Measurements from ENCODE around the gene PHTF2. TPM values are rescaled to one million over a fixed set of nuclear protein-coding genes. Genes with fewer than 3 reads are reported as not detected.

Gene PHTF2
- polyA plus RNA-seq, 3 donors = 10.1 to 34.3 (median 10.3) TPM

- peaks cover 10% of the 10 kb centered on the region for H3K4me1 Mint-ChIP-seq
- no peak overlapping the region for H3K4me3 Mint-ChIP-seq
- Histone ChIP-seq H3K9me3 (replicated peaks in 1 of 2; ENCODE audit: control insufficient read depth in 1 of 2, insufficient read depth in 1 of 2, low read length in 2 of 2) (no peaks in the 10 kb centered on the region), H3K4me2 (replicated peaks; ENCODE audit: extremely low read depth, low read length, poor library complexity, severe bottlenecking) (no peak overlapping the region), H3K4me3 (replicated peaks in 1 of 3; ENCODE audit: low read depth in 2 of 3, low read length in 3 of 3) (no peak overlapping the region), H3K4me1 (ENCODE audit: control insufficient read depth in 1 of 2, insufficient read depth in 2 of 2, low read length in 2 of 2) (peaks cover 12 to 15% of the 10 kb centered on the region in 2 donors), H3K36me3 (replicated peaks in 1 of 2; ENCODE audit: control insufficient read depth in 1 of 2, insufficient read depth in 2 of 2, low read length in 2 of 2) (peaks cover 12 to 21% of the 10 kb centered on the region in 2 donors), H3K79me2 (ENCODE audit: insufficient read depth, low read length) (no peaks in the 10 kb centered on the region), H4K20me1 (ENCODE audit: insufficient read depth, low read length) (no peaks in the 10 kb centered on the region), H3K9ac (ENCODE audit: insufficient read depth, low read length, poor library complexity, severe bottlenecking) (no peak overlapping the region), H3K27me3 (ENCODE audit: control insufficient read depth in 2 of 2, insufficient read depth in 2 of 2, low read length in 2 of 2) (no peaks in the 10 kb centered on the region), H2AFZ (ENCODE audit: insufficient read depth, low read depth, low read length, poor library complexity, severe bottlenecking) (no peak overlapping the region), H3K27ac (ENCODE audit: low read depth in 1 of 2, low read length in 2 of 2) (no peak overlapping the region)
- no CpG with 5 or more reads among the region's 2 CpGs for WGBS (ENCODE audit: insufficient coverage)
- peaks cover 0 to 3% (median 0%) of the 10 kb centered on the region in 3 donors for H3K27me3 Mint-ChIP-seq (ENCODE audit: low read depth in 3 of 3)
- DNase-seq = no peak
- intact Hi-C loops (cut with micrococcal nuclease) = no loop called here
- peak overlapping the region in 1 of 7 donors; percentile 48 for H3K27ac Mint-ChIP-seq
- H3K36me3 Mint-ChIP-seq = peaks cover 13 to 24% of the 10 kb centered on the region in 2 donors
- H3K9me3 Mint-ChIP-seq = no peaks in the 10 kb centered on the region
- TF ChIP-seq CTCF (IDR thresholded peaks at IDR 0.05) = no peak
Measured at GRCh38 chr7:77904252-77904651, 105.7 kb downstream of the PHTF2 start.

- no peaks in the 10 kb centered on the region for H3K27me3 ChIP-seq (ENCODE audit: control insufficient read depth in 2 of 2, insufficient read depth in 2 of 2, low read length in 2 of 2)
- WGBS (ENCODE audit: insufficient coverage) = no CpG with 5 or more reads among the region's 2 CpGs
- peaks cover 12 to 15% of the 10 kb centered on the region in 2 donors for H3K4me1 ChIP-seq (ENCODE audit: control insufficient read depth in 1 of 2, insufficient read depth in 2 of 2, low read length in 2 of 2)
- intact Hi-C loops (cut with micrococcal nuclease) = no loop called here
- no peaks in the 10 kb centered on the region for H4K20me1 ChIP-seq (ENCODE audit: insufficient read depth, low read length)
- Mint-ChIP-seq H3K27me3 (ENCODE audit: low read depth in 3 of 3) (peaks cover 0 to 3% (median 0%) of the 10 kb centered on the region in 3 donors), H3K9me3 (no peaks in the 10 kb centered on the region), H3K36me3 (peaks cover 15 to 18% of the 10 kb centered on the region in 2 donors), H3K4me1 (peaks cover 10% of the 10 kb centered on the region), H3K27ac (no peak overlapping the region), H3K4me3 (no peak overlapping the region)
- no peak for TF ChIP-seq CTCF (IDR thresholded peaks at IDR 0.05)
- no peaks in the 10 kb centered on the region for H3K79me2 ChIP-seq (ENCODE audit: insufficient read depth, low read length)
- no peak overlapping the region for H3K4me2 ChIP-seq (replicated peaks; ENCODE audit: extremely low read depth, low read length, poor library complexity, severe bottlenecking)
- no peak overlapping the region for H3K4me3 ChIP-seq (replicated peaks in 1 of 3; ENCODE audit: low read depth in 2 of 3, low read length in 3 of 3)
- DNase-seq = no peak
- no peak overlapping the region for H3K9ac ChIP-seq (ENCODE audit: insufficient read depth, low read length, poor library complexity, severe bottlenecking)
- no peaks in the 10 kb centered on the region for H3K9me3 ChIP-seq (replicated peaks in 1 of 2; ENCODE audit: control insufficient read depth in 1 of 2, insufficient read depth in 1 of 2, low read length in 2 of 2)
- H3K36me3 ChIP-seq (replicated peaks in 1 of 2; ENCODE audit: control insufficient read depth in 1 of 2, insufficient read depth in 2 of 2, low read length in 2 of 2) = peaks cover 5 to 33% of the 10 kb centered on the region in 2 donors
- H3K27ac ChIP-seq (ENCODE audit: low read depth in 1 of 2, low read length in 2 of 2) = no peak overlapping the region
- no peak overlapping the region for H2AFZ ChIP-seq (ENCODE audit: insufficient read depth, low read depth, low read length, poor library complexity, severe bottlenecking)
Measured at GRCh38 chr7:77907281-77907680, 108.7 kb downstream of the PHTF2 start.

All from CD14-positive monocyte (primary cell).